ENCODE results near the gene PROSER3. TPM values are rescaled to one million over a fixed set of nuclear protein-coding genes. Genes with fewer than 3 reads are reported as not detected.
A peak's percentile ranks its signal among the peaks of the same experiment; 100 is the strongest.

The PROSER3 gene
- total and polyA plus RNA-seq, 2 of the 13 experiments (the other 11 are each of a cell fraction or from before 2014, with no cell fraction given) = 5.1 to 5.7 TPM

DNA sequence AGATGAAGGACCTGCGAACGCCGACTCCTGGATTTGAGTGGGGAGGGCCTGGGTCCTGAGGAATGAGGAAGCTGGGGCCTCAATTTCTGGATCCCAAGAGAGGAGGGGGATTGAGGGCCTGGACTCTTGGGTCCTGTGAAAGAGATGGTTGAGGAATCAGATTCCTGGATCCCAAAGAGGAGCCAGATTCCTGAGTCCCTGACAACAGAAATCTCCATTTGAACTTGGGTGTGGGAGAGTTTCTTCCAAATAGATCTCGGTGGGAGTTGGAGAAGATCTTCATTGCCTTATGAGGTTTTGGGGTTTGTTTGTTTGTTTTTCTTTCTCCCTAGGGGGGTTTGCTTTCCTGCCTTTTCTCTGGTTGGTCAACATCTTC, 11.9 kb upstream of the PROSER3 start:
- DNase-seq (ENCODE audit: low spot score) = no peak
- H3K9ac ChIP-seq (ENCODE audit: insufficient read depth, low read depth, low read length) = peak overlapping the region; percentile 84
- no peaks in the 10 kb centered on the region; a peak in 1 of 5 replicates for H3K27me3 ChIP-seq (ENCODE audit: control insufficient read depth in 1 of 2, insufficient read depth in 2 of 2, low read length in 2 of 2)
- no TSS peak for BruUV-seq (replicated peaks)
- no peaks in the 10 kb centered on the region for H3K36me3 ChIP-seq (replicated peaks in 1 of 2; ENCODE audit: control insufficient read depth in 1 of 2, insufficient read depth in 2 of 2, low read length in 2 of 2)
- WGBS (ENCODE audit: low lambda C conversion rate) = 8% methylated on average over 4 of the region's 4 CpGs
- H3K9me3 ChIP-seq (ENCODE audit: low read length) = no peaks in the 10 kb centered on the region
- no peaks in the 10 kb centered on the region for H4K20me1 ChIP-seq (ENCODE audit: insufficient read depth, low read length)
- H2AFZ ChIP-seq (ENCODE audit: low read length) = no peak overlapping the region
- CTCF ChIA-PET (ENCODE audit: low intra/inter-chr PET ratio, low total read pairs) = no interaction called here
- H3K79me2 ChIP-seq (ENCODE audit: insufficient read depth, low read length) = peaks cover 20% of the 10 kb centered on the region
- ATAC-seq = no peak
- H3K27ac ChIP-seq (ENCODE audit: extremely low read length, insufficient read depth, low read length) = peak overlapping the region; percentile 94
- H3K4me2 ChIP-seq (ENCODE audit: low read depth, low read length) = peak overlapping the region; percentile 86
- H3K4me3 ChIP-seq (replicated peaks in 1 of 3; ENCODE audit: insufficient read depth in 1 of 3, low read depth in 2 of 3, low read length in 3 of 3) = peak overlapping the region; percentile 82 to 99 (median 96)
- TF ChIP-seq KAT2B (IDR thresholded peaks at IDR 0.05; ENCODE audit: borderline replicate concordance, low read depth, low read length) (no peak), RARG (CRISPR knock-in tag; IDR thresholded peaks at IDR 0.05; ENCODE audit: low read depth) (no peak), CEBPZ (IDR thresholded peaks at IDR 0.05; ENCODE audit: low read length) (no peak), PRMT3 (CRISPR knock-in tag; IDR thresholded peaks at IDR 0.05; ENCODE audit: borderline replicate concordance, low read depth) (no peak), RORA (CRISPR knock-in tag; IDR thresholded peaks at IDR 0.05) (no peak), ATF2 (CRISPR knock-in tag; IDR thresholded peaks at IDR 0.05) (no peak), ZNF614 (CRISPR knock-in tag; IDR thresholded peaks at IDR 0.05; ENCODE audit: borderline replicate concordance) (no peak), ZIK1 (CRISPR knock-in tag; IDR thresholded peaks at IDR 0.05; ENCODE audit: borderline replicate concordance, low read depth) (no peak), FOXM1 (CRISPR knock-in tag; IDR thresholded peaks at IDR 0.05) (no peak), HHEX (CRISPR knock-in tag; IDR thresholded peaks at IDR 0.05) (no peak), ZNF552 (CRISPR knock-in tag; IDR thresholded peaks at IDR 0.05; ENCODE audit: borderline replicate concordance) (no peak)
- TF ChIP-seq, protein P1, sequence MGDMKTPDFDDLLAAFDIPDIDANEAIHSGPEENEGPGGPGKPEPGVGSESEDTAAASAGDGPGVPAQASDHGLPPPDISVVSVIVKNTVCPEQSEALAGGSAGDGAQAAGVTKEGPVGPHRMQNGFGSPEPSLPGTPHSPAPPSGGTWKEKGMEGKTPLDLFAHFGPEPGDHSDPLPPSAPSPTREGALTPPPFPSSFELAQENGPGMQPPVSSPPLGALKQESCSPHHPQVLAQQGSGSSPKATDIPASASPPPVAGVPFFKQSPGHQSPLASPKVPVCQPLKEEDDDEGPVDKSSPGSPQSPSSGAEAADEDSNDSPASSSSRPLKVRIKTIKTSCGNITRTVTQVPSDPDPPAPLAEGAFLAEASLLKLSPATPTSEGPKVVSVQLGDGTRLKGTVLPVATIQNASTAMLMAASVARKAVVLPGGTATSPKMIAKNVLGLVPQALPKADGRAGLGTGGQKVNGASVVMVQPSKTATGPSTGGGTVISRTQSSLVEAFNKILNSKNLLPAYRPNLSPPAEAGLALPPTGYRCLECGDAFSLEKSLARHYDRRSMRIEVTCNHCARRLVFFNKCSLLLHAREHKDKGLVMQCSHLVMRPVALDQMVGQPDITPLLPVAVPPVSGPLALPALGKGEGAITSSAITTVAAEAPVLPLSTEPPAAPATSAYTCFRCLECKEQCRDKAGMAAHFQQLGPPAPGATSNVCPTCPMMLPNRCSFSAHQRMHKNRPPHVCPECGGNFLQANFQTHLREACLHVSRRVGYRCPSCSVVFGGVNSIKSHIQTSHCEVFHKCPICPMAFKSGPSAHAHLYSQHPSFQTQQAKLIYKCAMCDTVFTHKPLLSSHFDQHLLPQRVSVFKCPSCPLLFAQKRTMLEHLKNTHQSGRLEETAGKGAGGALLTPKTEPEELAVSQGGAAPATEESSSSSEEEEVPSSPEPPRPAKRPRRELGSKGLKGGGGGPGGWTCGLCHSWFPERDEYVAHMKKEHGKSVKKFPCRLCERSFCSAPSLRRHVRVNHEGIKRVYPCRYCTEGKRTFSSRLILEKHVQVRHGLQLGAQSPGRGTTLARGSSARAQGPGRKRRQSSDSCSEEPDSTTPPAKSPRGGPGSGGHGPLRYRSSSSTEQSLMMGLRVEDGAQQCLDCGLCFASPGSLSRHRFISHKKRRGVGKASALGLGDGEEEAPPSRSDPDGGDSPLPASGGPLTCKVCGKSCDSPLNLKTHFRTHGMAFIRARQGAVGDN (CRISPR knock-in tag; IDR thresholded peaks at IDR 0.05) = no peak
- TF ChIP-seq, protein P2, sequence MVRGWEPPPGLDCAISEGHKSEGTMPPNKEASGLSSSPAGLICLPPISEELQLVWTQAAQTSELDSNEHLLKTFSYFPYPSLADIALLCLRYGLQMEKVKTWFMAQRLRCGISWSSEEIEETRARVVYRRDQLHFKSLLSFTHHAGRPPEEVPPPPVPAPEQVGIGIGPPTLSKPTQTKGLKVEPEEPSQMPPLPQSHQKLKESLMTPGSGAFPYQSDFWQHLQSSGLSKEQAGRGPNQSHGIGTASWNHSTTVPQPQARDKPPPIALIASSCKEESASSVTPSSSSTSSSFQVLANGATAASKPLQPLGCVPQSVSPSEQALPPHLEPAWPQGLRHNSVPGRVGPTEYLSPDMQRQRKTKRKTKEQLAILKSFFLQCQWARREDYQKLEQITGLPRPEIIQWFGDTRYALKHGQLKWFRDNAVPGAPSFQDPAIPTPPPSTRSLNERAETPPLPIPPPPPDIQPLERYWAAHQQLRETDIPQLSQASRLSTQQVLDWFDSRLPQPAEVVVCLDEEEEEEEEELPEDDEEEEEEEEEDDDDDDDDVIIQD (CRISPR knock-in tag; IDR thresholded peaks at IDR 0.05; ENCODE audit: low read depth) = no peak
- intact Hi-C loops (cut with micrococcal nuclease; ENCODE audit: unreplicated experiment) (loop anchor here (10.0 kb wide), 1 partner anchor 51 kb away; no protein-coding TSS in a partner anchor), in situ Hi-C loops (cut with HindIII; ENCODE audit: extremely low pct_ligation_motif_present, low pct_unique_long_range_greater_than_20kb) (no loop called here)
- FAIRE-seq = no peak
- peaks cover 51% of the 10 kb centered on the region for H3K4me1 ChIP-seq (ENCODE audit: insufficient read depth, low read length)
- POLR2A ChIA-PET = interaction anchor here (0.6 to 1.9 kb wide), 9 partner anchors 11 to 102 kb away, joined by 3 to 11 read pairs (median 3); partner anchors contain the start of genes COX6B1, HSPB6 and PROSER3

Data from HepG2 (cell line).